GM21528 (cell line): ENCODE data around the gene PSENEN.
"Not testable (repeated sequence)": the region's sequence is repeated elsewhere in the genome, so short reads cannot be mapped to it uniquely, and the experiment has no call there.

Experiments
- ATAC-seq: cut with Tn5 transposase; IDR thresholded peaks from one replicate; pipeline ENCODE4 v1.9.1; 2021; ENCODE audit warnings: mild to moderate bottlenecking, moderate library complexity; ENCODE audit not compliant: unreplicated experiment, low FRiP score

Gene PSENEN

DNA sequence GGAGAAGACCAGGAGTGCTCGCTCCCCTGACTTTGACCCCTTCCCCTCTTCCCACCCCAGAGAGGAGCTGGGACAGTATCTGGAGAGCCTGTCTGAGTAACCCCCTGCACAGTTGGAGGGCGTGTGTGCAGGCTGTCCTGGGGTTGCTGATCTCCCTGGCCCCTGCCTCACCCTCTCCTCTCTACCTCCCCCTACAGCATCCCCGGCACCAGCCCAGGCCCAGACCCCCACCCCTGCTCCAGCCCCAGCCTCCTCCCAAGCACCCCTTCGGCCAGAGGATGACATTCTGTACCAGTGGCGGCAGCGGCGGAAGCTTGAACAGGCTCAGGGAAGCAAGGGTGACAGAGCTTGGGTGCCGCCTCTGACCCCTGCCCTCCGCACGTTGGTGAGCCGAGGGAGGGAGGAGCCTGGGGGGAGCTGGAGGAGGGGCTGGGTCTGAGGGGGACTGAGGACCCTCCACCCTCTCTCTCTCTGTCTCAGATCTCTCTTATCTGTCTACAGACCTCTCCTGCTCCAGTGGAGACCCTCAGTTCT lies 21.2 kb downstream of the PSENEN start:
- no peak for ATAC-seq

DNA sequence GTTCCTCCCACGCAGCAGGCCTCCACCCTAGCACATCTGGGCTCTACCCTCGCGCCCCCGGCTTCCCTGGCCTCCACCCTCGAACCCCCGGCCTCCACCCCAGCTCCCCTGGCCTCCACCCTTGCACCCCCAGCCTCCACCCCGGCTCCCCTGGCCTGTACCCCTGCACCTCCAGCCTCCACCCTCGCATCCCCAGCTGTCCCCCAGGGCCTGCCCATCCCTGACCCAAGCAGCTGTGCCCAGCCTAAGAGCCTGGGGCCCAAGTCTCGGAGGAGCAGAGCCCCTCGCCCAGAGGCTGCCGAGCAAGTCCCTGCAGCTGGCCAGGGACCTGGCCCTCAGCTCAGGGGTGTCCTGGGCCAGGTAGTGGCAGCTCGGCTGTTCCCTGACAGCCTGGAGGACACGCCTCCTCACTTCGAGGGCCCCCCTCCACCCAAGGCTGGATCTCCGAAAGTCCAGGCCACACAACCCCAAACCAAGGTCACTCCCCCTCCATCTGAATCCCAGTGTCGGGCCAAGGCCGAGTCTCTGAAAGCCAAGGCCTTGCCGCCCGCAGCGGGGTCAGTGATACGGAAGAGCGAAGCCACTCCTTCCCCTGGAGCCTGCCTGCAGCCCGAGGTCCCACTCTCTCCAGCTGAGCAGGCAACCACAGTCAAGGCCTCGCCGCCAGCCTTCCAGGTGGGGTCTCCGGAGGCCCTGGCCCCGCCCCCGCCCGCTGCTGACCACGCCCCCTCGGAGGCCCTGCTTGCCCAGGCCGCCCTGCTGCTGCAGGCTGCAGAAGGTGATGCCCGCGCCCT lies 22.0 kb downstream of the PSENEN start:
- ATAC-seq = no peak

- ATAC-seq = no peak
Observed at GRCh38 chr19:35768082-35768421, 22.6 kb downstream of the PSENEN start.

DNA sequence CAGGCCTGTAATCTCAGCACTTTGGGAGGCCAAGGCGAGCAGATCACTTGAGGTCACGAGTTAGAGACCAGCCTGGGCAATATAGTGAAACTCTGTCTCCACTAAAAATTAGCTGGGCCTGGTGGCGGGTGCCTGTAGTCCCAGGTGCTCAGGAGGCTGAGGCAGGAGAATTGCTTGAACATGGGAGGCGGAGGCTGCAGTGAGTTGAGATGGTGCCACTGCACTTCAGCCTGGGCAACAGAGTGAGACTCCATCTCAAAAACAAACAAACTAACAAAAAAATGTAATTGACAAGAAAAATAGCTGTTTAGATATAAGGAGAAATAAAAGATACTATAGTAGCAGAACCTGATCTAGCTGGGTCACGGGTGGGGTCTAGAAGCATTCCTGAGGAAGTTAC lies 26.9 kb downstream of the PSENEN start:
- not testable (repeated sequence) for ATAC-seq

DNA sequence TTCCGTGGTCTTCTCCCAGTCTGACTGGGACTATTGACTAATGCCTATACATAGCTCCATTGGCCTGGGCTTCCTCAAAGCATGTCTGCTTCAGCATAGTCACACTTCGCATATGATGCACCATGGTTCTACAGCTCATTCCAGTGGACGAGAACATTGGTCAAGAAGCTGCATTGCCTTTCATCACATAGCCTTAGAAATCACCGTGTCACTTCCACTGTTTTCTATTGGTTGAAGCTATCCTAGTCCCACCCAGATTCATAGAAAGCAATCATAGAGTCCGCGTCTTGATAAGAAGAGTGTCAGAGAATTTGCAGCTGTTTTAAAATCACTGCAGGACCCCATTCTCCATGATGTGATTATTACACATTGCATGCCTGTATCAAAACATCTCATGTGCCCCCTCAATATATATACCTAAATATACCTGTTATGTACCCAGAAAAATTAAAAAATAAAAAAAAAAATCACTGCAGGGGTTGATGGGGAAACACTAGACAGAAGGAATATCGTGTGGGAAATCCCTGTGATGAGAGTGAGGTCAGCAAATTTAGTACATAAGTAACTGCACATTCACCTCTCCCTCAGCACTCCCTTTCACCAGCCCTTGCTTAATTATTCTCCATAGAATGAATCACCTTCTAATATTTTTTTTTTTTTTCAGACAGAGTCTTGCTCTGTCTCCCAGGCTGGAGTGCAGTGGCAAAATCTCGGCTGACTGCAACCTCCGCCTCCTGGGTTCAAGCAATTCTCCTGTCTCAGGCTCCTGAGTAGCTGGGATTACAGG lies 27.8 kb downstream of the PSENEN start:
- no peak for ATAC-seq

DNA sequence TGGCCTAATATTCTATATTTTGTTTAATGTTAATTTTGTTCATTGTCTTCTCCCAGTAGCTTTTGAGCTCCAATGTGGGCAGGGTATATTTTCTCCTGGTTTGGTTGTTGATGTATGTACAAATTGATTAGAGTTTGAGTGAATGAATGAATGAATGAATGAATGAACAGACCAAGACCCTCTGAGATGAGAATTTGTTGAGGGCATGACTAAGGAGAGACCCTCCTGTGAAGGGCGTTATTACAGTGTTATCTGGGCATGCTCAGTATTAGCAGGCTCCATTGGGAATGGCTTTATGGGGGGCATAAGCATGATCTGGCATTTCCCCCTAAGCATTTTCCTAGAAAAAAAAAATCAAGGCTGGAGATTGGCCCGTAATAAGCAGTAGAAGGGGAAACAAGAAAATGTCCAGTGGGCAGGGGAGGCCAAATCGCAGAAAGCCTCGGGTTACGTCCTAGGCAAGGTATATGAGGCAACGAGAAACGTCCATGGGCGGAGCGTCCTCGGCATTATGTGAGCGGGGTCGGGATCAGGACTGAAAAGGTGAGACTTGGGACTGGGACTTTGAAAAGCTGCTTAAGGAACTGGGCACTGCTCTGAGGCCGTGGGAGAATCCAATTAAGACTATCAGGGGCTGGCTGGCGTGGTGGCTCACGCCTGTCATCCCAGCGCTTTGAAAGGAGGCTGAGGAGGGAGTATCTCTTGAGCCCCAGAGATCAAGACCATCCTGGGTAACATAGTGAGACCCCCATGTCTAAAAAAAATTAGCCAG lies 29.0 kb downstream of the PSENEN start:
- ATAC-seq = no peak

- ATAC-seq = peak; percentile 3
Observed at GRCh38 chr19:35775046-35775297, 29.5 kb downstream of the PSENEN start.

DNA sequence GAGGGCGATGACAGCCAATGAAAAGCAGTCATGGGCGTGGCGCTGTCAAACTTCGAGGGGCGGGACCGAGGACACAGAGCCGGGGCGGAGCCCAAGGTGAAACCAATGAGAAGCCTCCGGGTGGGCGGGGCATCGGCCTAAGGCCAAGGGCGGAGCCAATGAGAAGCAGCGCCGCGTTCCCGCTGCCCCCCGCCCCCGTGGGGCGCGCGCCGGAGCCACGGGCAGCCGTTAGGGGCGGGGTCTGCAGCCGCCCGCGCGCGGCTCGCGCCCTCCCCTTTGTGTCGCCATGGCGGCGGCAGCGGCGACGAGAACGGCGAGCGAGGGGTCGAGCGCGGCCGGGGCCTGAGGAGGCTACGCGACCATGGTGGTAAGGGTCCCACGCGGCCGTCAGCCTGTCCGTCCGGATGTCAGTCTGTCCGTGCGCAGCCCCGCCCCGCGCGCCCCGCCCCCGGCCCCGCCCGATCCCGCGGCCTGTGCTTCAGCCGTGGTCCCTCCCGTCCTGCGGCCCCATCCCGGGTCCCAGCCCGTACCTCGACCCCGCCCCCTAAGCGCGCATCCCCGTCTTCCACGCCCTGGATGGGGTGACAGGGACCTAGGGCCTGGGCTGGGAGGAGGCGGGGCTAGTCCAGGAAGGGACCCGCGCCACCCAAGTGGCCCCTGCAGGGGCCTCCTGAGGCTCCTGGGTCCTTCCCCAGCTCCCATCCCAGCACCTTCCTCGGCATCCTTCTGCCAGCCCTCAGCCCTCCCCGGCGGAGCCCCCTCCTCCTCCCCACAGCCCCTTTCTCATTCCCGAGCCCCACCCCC lies 30.0 kb downstream of the PSENEN start, which contains the start of gene ARHGAP33:
TSS of gene ARHGAP33 (plus strand) at position 267 of the 804 bp plus-strand sequence. CDS start at position 362, 95 bp downstream.
- peak; percentile 90 for ATAC-seq

DNA sequence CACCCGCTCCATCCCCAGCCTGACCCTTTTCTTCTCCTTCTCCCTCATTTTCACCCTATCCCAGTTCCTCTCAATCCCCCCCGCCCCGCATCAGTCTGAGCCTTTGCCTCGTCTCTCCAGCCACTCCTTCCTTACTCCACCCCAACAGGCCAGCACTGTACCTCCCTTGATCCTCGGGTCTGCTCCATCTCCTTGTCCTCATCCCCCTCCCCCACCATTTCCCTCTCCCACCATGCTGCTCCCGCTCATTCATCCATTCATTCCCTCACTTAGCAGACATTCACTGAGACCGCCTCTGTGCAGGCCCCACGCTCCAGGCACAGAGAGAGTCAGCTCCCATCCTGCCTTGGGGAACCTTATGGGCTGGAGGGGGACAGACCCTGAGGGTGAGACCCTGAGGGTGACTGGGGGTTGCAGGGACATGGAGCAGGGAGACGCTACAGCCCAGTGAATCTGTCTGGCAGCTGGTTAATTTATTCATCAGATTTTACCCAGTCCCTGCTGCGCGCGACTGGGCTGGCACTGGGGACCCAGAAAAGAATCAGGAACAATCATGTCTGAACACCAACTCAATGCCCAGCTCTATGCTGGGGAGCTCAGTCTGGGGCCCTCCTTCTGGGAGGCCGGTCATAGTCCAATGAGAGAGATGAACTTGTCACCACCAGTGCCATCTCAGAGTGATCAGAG lies 30.8 kb downstream of the PSENEN start:
- no peak for ATAC-seq

DNA sequence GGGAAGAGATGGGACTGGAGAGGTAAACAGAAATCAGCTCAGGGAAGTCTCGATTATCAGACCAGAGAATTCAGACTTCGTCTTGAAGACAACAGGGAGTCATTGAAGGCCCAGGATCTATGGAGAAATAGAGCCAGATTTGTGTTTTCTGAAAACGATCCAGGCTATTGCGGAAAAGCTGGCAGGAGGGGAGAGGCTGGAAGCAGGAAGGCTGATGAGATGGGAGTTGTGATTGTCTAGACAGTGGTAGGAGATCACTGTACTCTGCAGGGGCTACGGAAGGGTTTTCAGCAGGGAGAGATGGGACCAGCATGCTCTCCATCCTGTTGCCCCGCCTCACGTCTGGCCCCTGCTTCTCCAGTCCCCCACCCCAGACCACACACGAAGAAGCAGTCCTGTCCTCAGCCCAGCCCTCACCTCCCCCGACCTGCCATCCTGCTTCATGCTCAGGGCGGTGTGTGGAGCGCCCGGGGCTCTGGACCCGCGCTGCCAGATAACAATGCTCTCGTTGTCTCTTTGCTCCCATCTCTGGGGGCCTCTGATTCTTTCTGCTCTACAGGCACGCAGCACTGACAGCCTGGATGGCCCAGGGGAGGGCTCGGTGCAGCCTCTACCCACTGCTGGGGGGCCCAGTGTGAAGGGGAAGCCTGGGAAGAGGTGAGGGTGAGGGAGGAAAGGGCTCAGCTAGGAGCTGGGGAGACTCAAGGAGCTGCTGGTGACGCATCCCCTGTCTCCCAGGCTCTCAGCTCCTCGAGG lies 31.8 kb downstream of the PSENEN start:
- ATAC-seq = no peak

- no peak for ATAC-seq
Observed at GRCh38 chr19:35777961-35778360, 32.5 kb downstream of the PSENEN start.

GRCh38 chr19:35779033-35779432 lies 33.6 kb downstream of the PSENEN start:
- no peak for ATAC-seq

- ATAC-seq = no peak
Observed at GRCh38 chr19:35780058-35780457, 34.6 kb downstream of the PSENEN start.

- ATAC-seq = no peak
Observed at GRCh38 chr19:35780717-35781116, 35.3 kb downstream of the PSENEN start.

DNA sequence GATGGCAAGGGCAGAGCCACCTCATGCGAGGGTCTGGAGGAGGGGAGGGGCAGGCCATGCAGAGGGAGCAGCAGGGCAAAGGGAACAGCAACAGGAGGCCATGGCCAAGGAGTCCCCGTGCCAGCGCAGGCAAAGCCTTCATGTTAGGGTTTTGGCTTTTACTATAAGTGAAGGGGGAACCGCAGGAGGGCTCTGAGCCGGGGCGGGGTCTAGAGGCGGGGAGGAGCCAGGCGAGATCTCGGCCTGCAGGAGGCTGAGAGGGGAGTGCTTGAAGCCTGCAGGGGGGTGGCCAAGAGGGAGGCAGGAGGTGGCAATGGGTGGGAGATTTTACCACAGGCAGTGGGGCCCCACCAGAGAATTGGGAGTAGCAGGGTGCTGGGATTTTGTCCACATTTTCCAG lies 36.2 kb downstream of the PSENEN start:
- ATAC-seq = no peak

- no peak for ATAC-seq
Observed at GRCh38 chr19:35782589-35782988, 37.1 kb downstream of the PSENEN start.

- no peak for ATAC-seq
Observed at GRCh38 chr19:35783469-35784434, 38.3 kb downstream of the PSENEN start.
